SK-MEL-5 (cell line): ENCODE measurements around the gene CCDC93. TPM values are rescaled to one million over a fixed set of nuclear protein-coding genes. Genes with fewer than 3 reads are reported as not detected.

Experiments used
- DNase-seq: peaks from one replicate; pipeline ENCODE4 v3.0.0-alpha.2; 2016; ENCODE audit warnings: low read depth, low spot score
- in situ Hi-C: cut with HindIII; loops from 2 replicates; pipeline ENCODE4 v1.10.0; 2016; ENCODE audit warnings: low sequenced_read_pairs, high pct_unique_total_duplicates, low pct_unique_long_range_greater_than_20kb
- total RNA-seq: library from RNA; depleted of rRNA; stranded (reverse); fragments of >200 nt; shearing (Covaris generic); gene quantifications from 2 replicates; pipeline ENCODE4 v1.2.3, GENCODE V29; 2014

CCDC93 gene
- total RNA-seq, 1 experiment from 2014 or later = 20.9 TPM

- in situ Hi-C loops = no loop called here
- DNase-seq = no peak
Measured at GRCh38 chr2:118010473-118010872, 3.4 kb downstream of the CCDC93 start.

- no peak for DNase-seq
- in situ Hi-C loops = no loop called here
Measured at GRCh38 chr2:118006861-118007260, 7.0 kb downstream of the CCDC93 start.

GRCh38 chr2:118006326-118006725 lies 7.5 kb downstream of the CCDC93 start:
- DNase-seq = no peak
- in situ Hi-C loops = no loop called here

- in situ Hi-C loops = no loop called here
- DNase-seq = peak; percentile 89
Measured at GRCh38 chr2:118003396-118003824, 10.5 kb downstream of the CCDC93 start.

GRCh38 chr2:118000041-118000440 lies 13.8 kb downstream of the CCDC93 start:
- in situ Hi-C loops = no loop called here
- DNase-seq = no peak

- in situ Hi-C loops = no loop called here
- no peak for DNase-seq
Measured at GRCh38 chr2:117997872-117998454, 15.9 kb downstream of the CCDC93 start.

GRCh38 chr2:117996525-117996924 lies 17.3 kb downstream of the CCDC93 start:
- in situ Hi-C loops = no loop called here
- no peak for DNase-seq

- in situ Hi-C loops = no loop called here
- no peak for DNase-seq
Measured at GRCh38 chr2:117994729-117995128, 19.1 kb downstream of the CCDC93 start.

GRCh38 chr2:117989854-117990438 lies 23.9 kb downstream of the CCDC93 start:
- no peak for DNase-seq
- in situ Hi-C loops = no loop called here

- no peak for DNase-seq
- in situ Hi-C loops = no loop called here
Measured at GRCh38 chr2:117987121-117987520, 26.7 kb downstream of the CCDC93 start.

GRCh38 chr2:117985092-117985491 lies 28.8 kb downstream of the CCDC93 start:
- in situ Hi-C loops = no loop called here
- DNase-seq = no peak

GRCh38 chr2:117984208-117984607 lies 29.7 kb downstream of the CCDC93 start:
- in situ Hi-C loops = no loop called here

GRCh38 chr2:117983040-117983439 lies 30.8 kb downstream of the CCDC93 start:
- DNase-seq = no peak
- in situ Hi-C loops = no loop called here

More at GRCh38 chr2:117984208-117984607, 29.7 kb downstream of the CCDC93 start:
- DNase-seq = no peak

GRCh38 chr2:117982376-117983033 lies 31.4 kb downstream of the CCDC93 start:
- DNase-seq = no peak
- in situ Hi-C loops = no loop called here

GRCh38 chr2:117981810-117982209 lies 32.1 kb downstream of the CCDC93 start:
- DNase-seq = no peak
- in situ Hi-C loops = no loop called here

GRCh38 chr2:117980783-117981676 lies 32.8 kb downstream of the CCDC93 start:
- in situ Hi-C loops = no loop called here
- DNase-seq = peak; percentile 18

GRCh38 chr2:117979911-117980701 lies 33.8 kb downstream of the CCDC93 start:
- peak; percentile 43 for DNase-seq
- in situ Hi-C loops = no loop called here
